ENCODE measurements around the gene TMCO4.

TMCO4 gene

DNA sequence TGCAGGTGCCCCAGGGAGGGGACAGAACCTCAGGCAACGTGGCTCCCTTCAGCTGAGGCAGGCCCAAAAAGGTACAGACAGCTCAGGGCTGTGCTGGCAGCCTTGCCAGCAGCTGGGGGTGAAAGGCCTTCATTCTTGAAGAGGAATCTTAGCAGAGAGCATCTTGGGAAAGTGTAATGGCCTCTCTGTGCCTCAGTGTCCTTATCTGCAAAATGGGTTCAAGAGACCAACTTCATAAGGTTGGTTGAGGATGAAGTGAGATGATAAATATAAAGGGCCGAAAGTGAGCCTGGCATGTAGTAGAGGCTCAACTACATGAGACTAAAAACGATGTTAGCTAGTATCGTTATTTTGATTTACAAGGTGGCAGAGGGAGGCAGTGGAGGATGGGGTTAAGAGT lies 26.2 kb downstream of the TMCO4 start:
- H3K9ac ChIP-seq (ENCODE audit: low read depth, low read length) = no peak overlapping the region
- H3K27me3 ChIP-seq (ENCODE audit: control insufficient read depth, insufficient read depth, low read length) = no peaks in the 10 kb centered on the region
- H3K4me3 ChIP-seq (ENCODE audit: low read length) = no peak overlapping the region
- H3K4me1 ChIP-seq (ENCODE audit: control insufficient read depth, insufficient read depth, low read length) = peaks cover 1% of the 10 kb centered on the region
- H3K36me3 ChIP-seq (ENCODE audit: insufficient read depth, low read length) = peaks cover under 1% of the 10 kb centered on the region
- no peak overlapping the region for H3K4me2 ChIP-seq (ENCODE audit: low read length)
- H3K9me3 ChIP-seq (replicated peaks; ENCODE audit: low read length) = no peaks in the 10 kb centered on the region

GRCh38 chr1:19772053-19772452 lies 27.7 kb downstream of the TMCO4 start:
- H3K27me3 ChIP-seq (ENCODE audit: control insufficient read depth, insufficient read depth, low read length) = no peaks in the 10 kb centered on the region
- peaks cover 7% of the 10 kb centered on the region for H3K4me1 ChIP-seq (ENCODE audit: control insufficient read depth, insufficient read depth, low read length)
- H3K4me3 ChIP-seq (ENCODE audit: low read length) = no peak overlapping the region
- H3K36me3 ChIP-seq (ENCODE audit: insufficient read depth, low read length) = no peaks in the 10 kb centered on the region
- H3K4me2 ChIP-seq (ENCODE audit: low read length) = no peak overlapping the region
- H3K9me3 ChIP-seq (replicated peaks; ENCODE audit: low read length) = no peaks in the 10 kb centered on the region
- H3K9ac ChIP-seq (ENCODE audit: low read depth, low read length) = no peak overlapping the region

DNA sequence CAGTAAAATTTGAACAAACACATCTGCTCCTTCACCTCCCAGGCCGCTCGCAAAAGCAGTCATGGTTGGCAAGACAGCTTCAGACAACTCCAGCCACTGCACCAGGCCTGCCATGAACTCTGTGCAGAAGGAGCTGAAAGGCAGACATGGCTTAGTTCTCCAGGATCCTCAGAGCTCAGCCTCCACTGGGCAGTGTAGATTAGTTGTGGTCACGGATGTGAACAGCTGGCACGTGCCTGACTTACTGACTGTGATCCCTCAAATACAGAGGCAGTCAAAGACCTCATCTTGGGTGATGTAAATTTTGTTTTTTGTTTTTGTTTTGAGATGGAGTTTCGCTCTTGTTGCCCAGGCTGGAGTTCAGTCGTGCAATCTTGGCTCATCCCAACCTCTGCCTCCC lies 28.4 kb downstream of the TMCO4 start:
- Histone ChIP-seq H3K4me1 (ENCODE audit: control insufficient read depth, insufficient read depth, low read length) (peaks cover 9% of the 10 kb centered on the region), H3K9ac (ENCODE audit: low read depth, low read length) (no peak overlapping the region), H3K36me3 (ENCODE audit: insufficient read depth, low read length) (no peaks in the 10 kb centered on the region)

GRCh38 chr1:19770436-19771190 lies 29.1 kb downstream of the TMCO4 start:
- Histone ChIP-seq H3K36me3 (ENCODE audit: insufficient read depth, low read length) (no peaks in the 10 kb centered on the region), H3K4me2 (ENCODE audit: low read length) (no peak overlapping the region), H3K9ac (ENCODE audit: low read depth, low read length) (no peak overlapping the region), H3K27me3 (ENCODE audit: control insufficient read depth, insufficient read depth, low read length) (no peaks in the 10 kb centered on the region), H3K4me1 (ENCODE audit: control insufficient read depth, insufficient read depth, low read length) (peaks cover 16% of the 10 kb centered on the region), H3K4me3 (ENCODE audit: low read length) (no peak overlapping the region), H3K9me3 (replicated peaks; ENCODE audit: low read length) (no peaks in the 10 kb centered on the region)

More for the DNA sequence above, 28.4 kb downstream of the TMCO4 start:
- H3K4me3 ChIP-seq (ENCODE audit: low read length) = no peak overlapping the region
- no peaks in the 10 kb centered on the region for H3K9me3 ChIP-seq (replicated peaks; ENCODE audit: low read length)
- no peaks in the 10 kb centered on the region for H3K27me3 ChIP-seq (ENCODE audit: control insufficient read depth, insufficient read depth, low read length)
- no peak overlapping the region for H3K4me2 ChIP-seq (ENCODE audit: low read length)

- Histone ChIP-seq H3K9ac (ENCODE audit: low read depth, low read length) (no peak overlapping the region), H3K27me3 (ENCODE audit: control insufficient read depth, insufficient read depth, low read length) (no peaks in the 10 kb centered on the region), H3K9me3 (replicated peaks; ENCODE audit: low read length) (no peaks in the 10 kb centered on the region), H3K4me2 (ENCODE audit: low read length) (no peak overlapping the region), H3K36me3 (ENCODE audit: insufficient read depth, low read length) (no peaks in the 10 kb centered on the region), H3K4me1 (ENCODE audit: control insufficient read depth, insufficient read depth, low read length) (peaks cover 25% of the 10 kb centered on the region), H3K4me3 (ENCODE audit: low read length) (no peak overlapping the region)
Measured at GRCh38 chr1:19769211-19769932, 30.3 kb downstream of the TMCO4 start.

DNA sequence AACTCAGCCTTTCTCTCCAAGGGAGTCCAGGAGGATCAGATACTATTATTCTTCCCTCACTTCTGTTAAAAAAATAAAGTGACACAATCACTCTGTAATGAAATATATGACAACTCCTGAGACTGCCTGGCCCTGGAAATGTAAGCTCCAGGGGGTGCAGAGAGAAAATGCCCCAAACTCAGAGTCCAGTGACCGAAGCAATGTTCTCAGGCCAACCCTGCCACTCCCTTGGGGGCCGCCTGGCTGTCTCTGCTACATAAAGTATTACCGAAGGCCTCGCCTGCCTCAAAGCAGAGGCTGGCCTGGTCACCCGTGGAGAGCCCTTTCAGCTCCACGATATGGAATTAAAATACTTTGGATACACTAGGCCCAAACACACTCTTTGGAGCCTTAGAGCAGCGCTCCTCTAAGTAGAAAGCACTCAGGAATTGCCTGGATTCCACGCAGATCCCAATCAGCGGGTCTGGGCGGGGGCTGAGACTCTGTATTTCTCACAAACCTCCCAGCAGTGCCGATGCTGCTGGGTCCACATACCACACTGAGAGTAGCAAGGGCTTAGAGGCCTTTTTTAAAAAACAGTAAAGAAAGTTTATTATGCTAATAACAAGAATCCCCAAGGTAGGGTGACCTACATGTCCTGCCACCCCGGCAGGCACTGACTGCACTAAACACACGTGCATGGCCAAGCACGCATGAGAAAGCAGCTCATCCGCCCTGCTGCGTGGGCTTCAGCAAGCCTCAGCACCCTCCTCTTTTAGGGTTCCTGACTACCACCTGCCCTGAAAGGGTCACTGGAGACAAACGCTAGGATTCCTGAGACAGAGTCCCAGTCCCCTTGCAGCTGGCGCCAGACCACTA lies 31.1 kb downstream of the TMCO4 start:
- Histone ChIP-seq H3K36me3 (ENCODE audit: insufficient read depth, low read length) (no peaks in the 10 kb centered on the region), H3K4me1 (ENCODE audit: control insufficient read depth, insufficient read depth, low read length) (peaks cover 25% of the 10 kb centered on the region), H3K4me2 (ENCODE audit: low read length) (no peak overlapping the region), H3K9me3 (replicated peaks; ENCODE audit: low read length) (no peaks in the 10 kb centered on the region), H3K4me3 (ENCODE audit: low read length) (no peak overlapping the region), H3K27me3 (ENCODE audit: control insufficient read depth, insufficient read depth, low read length) (no peaks in the 10 kb centered on the region), H3K9ac (ENCODE audit: low read depth, low read length) (no peak overlapping the region)

DNA sequence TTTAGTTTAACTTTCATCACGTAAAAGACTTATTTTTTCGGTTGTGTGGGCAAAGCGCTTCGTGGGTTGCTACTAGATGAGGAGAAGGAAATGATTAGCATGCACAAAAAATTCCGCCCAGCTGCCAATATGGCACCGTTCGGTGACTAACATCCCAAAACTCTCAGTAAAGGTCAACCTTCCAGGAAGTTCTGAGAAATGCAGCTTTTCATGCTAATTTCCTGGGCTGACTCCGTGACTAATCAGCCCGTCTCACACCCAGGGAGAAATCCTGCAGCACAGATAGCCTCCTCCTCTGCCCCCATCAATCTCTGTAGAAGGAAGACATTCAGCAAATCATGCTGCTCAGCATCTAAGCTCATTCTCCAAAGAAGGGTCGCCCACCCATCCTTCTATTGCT lies 34.1 kb downstream of the TMCO4 start:
- no peaks in the 10 kb centered on the region for H3K36me3 ChIP-seq (ENCODE audit: insufficient read depth, low read length)
- H3K27me3 ChIP-seq (ENCODE audit: control insufficient read depth, insufficient read depth, low read length) = no peaks in the 10 kb centered on the region
- no peaks in the 10 kb centered on the region for H3K9me3 ChIP-seq (replicated peaks; ENCODE audit: low read length)
- peaks cover 25% of the 10 kb centered on the region for H3K4me1 ChIP-seq (ENCODE audit: control insufficient read depth, insufficient read depth, low read length)
- peak overlapping the region; percentile 25 for H3K4me3 ChIP-seq (ENCODE audit: low read length)
- peak overlapping the region; percentile 54 for H3K9ac ChIP-seq (ENCODE audit: low read depth, low read length)
- H3K4me2 ChIP-seq (ENCODE audit: low read length) = peak overlapping the region; percentile 50

DNA sequence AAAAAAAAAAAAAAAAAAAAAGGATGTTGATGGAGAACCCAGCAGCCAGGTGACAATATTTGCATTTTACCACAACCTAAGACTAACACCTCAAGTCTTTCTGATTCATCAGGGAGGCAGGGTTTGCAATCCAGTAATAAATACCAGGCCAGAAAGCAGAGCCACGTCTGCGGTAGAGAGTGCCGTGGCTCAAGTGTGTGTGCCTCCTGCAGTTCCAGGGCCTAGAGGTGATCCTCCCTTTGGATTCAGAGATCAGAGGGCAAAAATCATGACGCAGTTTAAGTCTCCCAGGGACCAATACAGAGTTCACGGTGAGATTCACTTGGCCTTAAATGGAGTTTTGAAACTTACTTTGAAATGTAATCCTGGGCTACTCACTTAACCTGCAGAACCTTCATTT lies 34.9 kb downstream of the TMCO4 start:
- Histone ChIP-seq H3K4me2 (ENCODE audit: low read length) (peak overlapping the region; percentile 50), H3K9ac (ENCODE audit: low read depth, low read length) (no peak overlapping the region), H3K4me3 (ENCODE audit: low read length) (peak overlapping the region; percentile 25), H3K27me3 (ENCODE audit: control insufficient read depth, insufficient read depth, low read length) (no peaks in the 10 kb centered on the region), H3K9me3 (replicated peaks; ENCODE audit: low read length) (no peaks in the 10 kb centered on the region), H3K36me3 (ENCODE audit: insufficient read depth, low read length) (no peaks in the 10 kb centered on the region), H3K4me1 (ENCODE audit: control insufficient read depth, insufficient read depth, low read length) (peaks cover 29% of the 10 kb centered on the region)

DNA sequence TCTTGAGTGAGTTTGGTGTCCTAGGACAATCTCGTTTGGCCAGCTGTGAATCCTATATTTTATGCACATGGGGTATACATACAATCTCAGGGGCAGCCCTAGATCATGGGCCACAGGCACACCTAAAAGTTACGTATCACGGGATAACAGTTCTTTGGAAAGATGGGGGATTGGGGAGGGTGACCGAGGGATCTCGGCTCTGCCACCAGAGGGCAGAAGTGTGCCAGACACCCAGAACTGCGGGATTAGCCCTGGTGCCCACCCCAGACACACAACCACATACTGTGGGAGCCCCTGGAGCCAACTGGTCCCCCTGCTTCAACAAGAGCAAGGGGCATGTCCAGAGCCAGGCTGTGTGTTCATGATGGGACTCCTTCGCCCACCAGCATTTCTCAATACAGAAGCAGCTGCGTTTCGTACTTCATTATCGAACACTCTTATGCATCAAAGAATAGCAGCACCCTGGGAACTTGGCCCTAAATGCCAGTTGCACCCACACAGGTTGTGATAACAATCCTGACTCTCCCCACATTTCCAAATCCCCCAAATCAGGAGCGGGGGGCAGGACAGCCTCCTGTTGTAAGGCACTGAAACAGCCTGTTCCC lies 37.4 kb downstream of the TMCO4 start:
- H3K4me2 ChIP-seq (ENCODE audit: low read length) = no peak overlapping the region
- H3K36me3 ChIP-seq (ENCODE audit: insufficient read depth, low read length) = no peaks in the 10 kb centered on the region
- H3K9me3 ChIP-seq (replicated peaks; ENCODE audit: low read length) = no peaks in the 10 kb centered on the region
- no peaks in the 10 kb centered on the region for H3K27me3 ChIP-seq (ENCODE audit: control insufficient read depth, insufficient read depth, low read length)
- peaks cover 47% of the 10 kb centered on the region for H3K4me1 ChIP-seq (ENCODE audit: control insufficient read depth, insufficient read depth, low read length)
- H3K9ac ChIP-seq (ENCODE audit: low read depth, low read length) = no peak overlapping the region
- no peak overlapping the region for H3K4me3 ChIP-seq (ENCODE audit: low read length)

DNA sequence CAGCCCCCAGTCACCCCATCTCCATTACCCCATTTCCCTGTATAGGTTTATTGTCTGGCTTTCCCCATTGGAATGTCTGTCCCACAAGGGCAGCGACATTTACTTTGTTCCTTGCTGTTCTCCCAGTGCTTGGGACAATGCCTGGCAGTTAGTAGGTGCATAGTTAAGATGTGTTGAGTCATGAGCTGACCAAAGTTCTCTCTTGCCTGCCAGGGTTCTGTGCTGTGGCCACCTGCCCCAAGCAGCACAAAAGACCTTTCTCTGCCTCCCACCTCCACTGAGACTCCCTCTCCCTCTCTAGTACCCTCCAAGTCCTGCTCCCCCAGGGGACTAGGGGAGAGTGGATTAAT lies 40.0 kb downstream of the TMCO4 start:
- Histone ChIP-seq H3K4me3 (ENCODE audit: low read length) (no peak overlapping the region), H3K9ac (ENCODE audit: low read depth, low read length) (no peak overlapping the region), H3K36me3 (ENCODE audit: insufficient read depth, low read length) (no peaks in the 10 kb centered on the region), H3K9me3 (replicated peaks; ENCODE audit: low read length) (no peaks in the 10 kb centered on the region), H3K4me2 (ENCODE audit: low read length) (no peak overlapping the region), H3K4me1 (ENCODE audit: control insufficient read depth, insufficient read depth, low read length) (peaks cover 50% of the 10 kb centered on the region), H3K27me3 (ENCODE audit: control insufficient read depth, insufficient read depth, low read length) (no peaks in the 10 kb centered on the region)

GRCh38 chr1:19758227-19758830 lies 41.4 kb downstream of the TMCO4 start:
- peak overlapping the region; percentile 43 for H3K4me2 ChIP-seq (ENCODE audit: low read length)
- peaks cover 49% of the 10 kb centered on the region for H3K4me1 ChIP-seq (ENCODE audit: control insufficient read depth, insufficient read depth, low read length)
- H3K9me3 ChIP-seq (replicated peaks; ENCODE audit: low read length) = no peaks in the 10 kb centered on the region
- no peaks in the 10 kb centered on the region for H3K36me3 ChIP-seq (ENCODE audit: insufficient read depth, low read length)
- no peaks in the 10 kb centered on the region for H3K27me3 ChIP-seq (ENCODE audit: control insufficient read depth, insufficient read depth, low read length)
- peak overlapping the region; percentile 12 for H3K4me3 ChIP-seq (ENCODE audit: low read length)
- peak overlapping the region; percentile 48 for H3K9ac ChIP-seq (ENCODE audit: low read depth, low read length)
